ENCODE data around the gene FAM78B.

The FAM78B gene

GRCh38 chr1:166159656-166160055 is 7.1 kb downstream of the FAM78B start:
- DNase-seq: no peak

GRCh38 chr1:166156674-166157073 is 10.1 kb downstream of the FAM78B start:
- DNase-seq: no peak

GRCh38 chr1:166155108-166155507 is 11.7 kb downstream of the FAM78B start:
- no peak for DNase-seq

GRCh38 chr1:166153525-166154314 is 13.1 kb downstream of the FAM78B start:
- DNase-seq: no peak

GRCh38 chr1:166152978-166153377 is 13.8 kb downstream of the FAM78B start:
- no peak for DNase-seq

- DNase-seq: no peak
Observed at GRCh38 chr1:166151804-166152203, 15.0 kb downstream of the FAM78B start.

- no peak for DNase-seq
Observed at GRCh38 chr1:166145499-166145898, 21.3 kb downstream of the FAM78B start.

- DNase-seq: no peak
Observed at GRCh38 chr1:166141969-166142368, 24.8 kb downstream of the FAM78B start.

GRCh38 chr1:166140251-166140650 is 26.6 kb downstream of the FAM78B start:
- DNase-seq: no peak

GRCh38 chr1:166139735-166140134 is 27.1 kb downstream of the FAM78B start:
- no peak for DNase-seq

- DNase-seq: no peak
Observed at GRCh38 chr1:166136699-166137401, 30.0 kb downstream of the FAM78B start.

- no peak for DNase-seq
Observed at GRCh38 chr1:166136222-166136621, 30.6 kb downstream of the FAM78B start.

- no peak for DNase-seq
Observed at GRCh38 chr1:166133857-166134256, 32.9 kb downstream of the FAM78B start.

- DNase-seq: no peak
Observed at GRCh38 chr1:166133276-166133841, 33.4 kb downstream of the FAM78B start.

GRCh38 chr1:166132496-166132895 is 34.3 kb downstream of the FAM78B start:
- no peak for DNase-seq

- DNase-seq: peak; percentile 76
Observed at GRCh38 chr1:166129006-166129405, 37.8 kb downstream of the FAM78B start.

- DNase-seq: no peak
Observed at GRCh38 chr1:166128195-166128594, 38.6 kb downstream of the FAM78B start.

GRCh38 chr1:166127003-166127402 is 39.8 kb downstream of the FAM78B start:
- no peak for DNase-seq

GRCh38 chr1:166122873-166123466 is 43.8 kb downstream of the FAM78B start:
- no peak for DNase-seq

- DNase-seq: no peak
Observed at GRCh38 chr1:166121010-166121409, 45.8 kb downstream of the FAM78B start.

GRCh38 chr1:166120281-166120680 is 46.5 kb downstream of the FAM78B start:
- no peak for DNase-seq

- no peak for DNase-seq
Observed at GRCh38 chr1:166119471-166119965, 47.3 kb downstream of the FAM78B start.

GRCh38 chr1:166117776-166118175 is 49.0 kb downstream of the FAM78B start:
- DNase-seq: no peak
